HG03066 (cell line): ENCODE data around the gene S100B.

Experiments
- ATAC-seq: cut with Tn5 transposase; IDR thresholded peaks from one replicate; pipeline ENCODE4 v1.9.1; 2021; ENCODE audit warnings: low read depth; ENCODE audit not compliant: unreplicated experiment

S100B gene

GRCh38 chr21:46628868-46629267 is 24.0 kb upstream of the S100B start:
- no peak for ATAC-seq

- ATAC-seq: no peak
Measured at GRCh38 chr21:46627726-46628125, 22.8 kb upstream of the S100B start.

- no peak for ATAC-seq
Measured at GRCh38 chr21:46626975-46627501, 22.2 kb upstream of the S100B start.

GRCh38 chr21:46626536-46626935 is 21.7 kb upstream of the S100B start:
- no peak for ATAC-seq

GRCh38 chr21:46625759-46626158 is 20.9 kb upstream of the S100B start:
- no peak for ATAC-seq

- ATAC-seq: no peak
Measured at GRCh38 chr21:46624050-46624449, 19.2 kb upstream of the S100B start.

GRCh38 chr21:46622226-46622625 is 17.3 kb upstream of the S100B start:
- no peak for ATAC-seq

GRCh38 chr21:46621457-46622182 is 16.7 kb upstream of the S100B start:
- no peak for ATAC-seq

- no peak for ATAC-seq
Measured at GRCh38 chr21:46620846-46621245, 16.0 kb upstream of the S100B start.

GRCh38 chr21:46619846-46620245 is 15.0 kb upstream of the S100B start:
- no peak for ATAC-seq

- no peak for ATAC-seq
Measured at GRCh38 chr21:46618738-46619379, 14.0 kb upstream of the S100B start.

- ATAC-seq: no peak
Measured at GRCh38 chr21:46617267-46618051, 12.6 kb upstream of the S100B start.

GRCh38 chr21:46616656-46617055 is 11.8 kb upstream of the S100B start:
- ATAC-seq: no peak

- no peak for ATAC-seq
Measured at GRCh38 chr21:46616050-46616449, 11.2 kb upstream of the S100B start.

GRCh38 chr21:46613391-46613790 is 8.5 kb upstream of the S100B start:
- ATAC-seq: no peak

GRCh38 chr21:46610018-46610701 is 5.3 kb upstream of the S100B start:
- no peak for ATAC-seq

- no peak for ATAC-seq
Measured at GRCh38 chr21:46608672-46609111, 3.8 kb upstream of the S100B start.

GRCh38 chr21:46607636-46608035 is 2.8 kb upstream of the S100B start:
- no peak for ATAC-seq

GRCh38 chr21:46606427-46606813 is 1.5 kb upstream of the S100B start:
- ATAC-seq: no peak

- no peak for ATAC-seq
Measured at GRCh38 chr21:46605767-46606426, 1.0 kb upstream of the S100B start.
